GM21717 (cell line): Measurements from ENCODE around the gene ARF6.
"Not testable (repeated sequence)": the region's sequence is repeated elsewhere in the genome, so short reads cannot be mapped to it uniquely, and the experiment has no call there.

ENCODE experiments used
- ATAC-seq: cut with Tn5 transposase; IDR thresholded peaks from one replicate; pipeline ENCODE4 v1.9.1; 2021; ENCODE audit warnings: mild to moderate bottlenecking, moderate library complexity; ENCODE audit not compliant: unreplicated experiment

ARF6 gene

DNA sequence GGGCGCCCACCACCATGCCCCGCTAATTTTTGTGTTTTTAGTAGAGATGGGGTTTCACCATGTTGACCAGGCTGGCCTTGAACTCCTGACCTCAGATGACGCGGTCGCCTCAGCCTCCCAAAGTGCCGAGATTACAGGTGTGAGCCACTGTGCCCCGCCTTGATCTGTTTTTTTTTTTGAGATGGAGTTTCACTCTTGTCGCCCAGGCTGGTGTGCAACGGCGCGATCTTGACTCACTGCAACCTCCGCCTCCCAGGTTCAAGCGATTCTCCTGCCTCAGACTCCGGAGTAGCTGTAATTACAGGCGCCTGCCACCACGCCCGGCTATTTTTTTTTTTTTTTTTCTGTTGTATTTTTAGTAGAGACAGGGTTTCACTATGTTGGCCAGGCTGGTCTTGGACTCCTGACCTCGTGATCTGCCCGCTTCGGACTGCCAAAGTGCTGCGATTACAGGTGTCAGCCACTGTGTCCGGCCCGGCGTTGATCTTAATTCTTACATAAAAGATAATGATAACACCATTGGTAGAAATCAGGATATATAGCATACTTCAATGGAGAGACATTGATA, 9.9 kb downstream of the ARF6 start:
- ATAC-seq: not testable (repeated sequence)

DNA sequence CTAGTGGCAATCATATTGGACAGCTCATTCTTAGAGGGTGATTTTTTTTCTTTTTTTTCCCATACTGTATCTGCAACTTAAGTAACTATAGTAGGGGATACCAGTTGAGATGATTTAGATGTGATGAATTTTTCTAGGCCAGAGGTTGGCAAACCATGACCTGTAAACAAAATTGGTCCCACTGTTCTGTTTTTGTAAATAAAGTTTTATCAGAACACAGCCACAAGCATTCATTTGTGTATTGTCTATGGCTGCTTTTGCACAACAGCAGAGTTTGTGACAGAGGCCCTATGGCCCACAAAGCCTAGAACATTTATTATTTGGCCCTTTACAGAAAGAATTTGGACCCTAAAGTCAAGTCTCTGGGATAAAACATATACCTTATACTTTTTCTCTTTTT, 11.4 kb downstream of the ARF6 start:
- no peak for ATAC-seq

DNA sequence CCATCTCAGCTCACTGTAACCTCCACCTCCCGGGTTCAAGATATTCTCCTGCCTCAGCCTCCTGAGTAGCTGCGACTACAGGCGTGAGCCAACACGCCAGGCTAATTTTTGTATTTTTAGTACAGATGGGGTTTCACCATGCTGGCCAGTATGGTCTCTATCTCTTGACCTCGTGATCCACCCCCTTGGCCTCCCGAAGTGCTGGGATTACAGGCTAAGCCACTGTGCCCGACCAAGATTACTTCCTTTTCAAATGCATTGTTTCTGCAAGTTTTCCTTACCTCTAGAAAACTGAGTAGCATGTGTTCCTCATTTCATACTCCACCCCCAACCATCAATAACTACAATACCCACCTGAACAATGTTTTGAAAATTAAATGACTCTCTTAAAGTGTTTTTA, 13.1 kb downstream of the ARF6 start:
- no peak for ATAC-seq

DNA sequence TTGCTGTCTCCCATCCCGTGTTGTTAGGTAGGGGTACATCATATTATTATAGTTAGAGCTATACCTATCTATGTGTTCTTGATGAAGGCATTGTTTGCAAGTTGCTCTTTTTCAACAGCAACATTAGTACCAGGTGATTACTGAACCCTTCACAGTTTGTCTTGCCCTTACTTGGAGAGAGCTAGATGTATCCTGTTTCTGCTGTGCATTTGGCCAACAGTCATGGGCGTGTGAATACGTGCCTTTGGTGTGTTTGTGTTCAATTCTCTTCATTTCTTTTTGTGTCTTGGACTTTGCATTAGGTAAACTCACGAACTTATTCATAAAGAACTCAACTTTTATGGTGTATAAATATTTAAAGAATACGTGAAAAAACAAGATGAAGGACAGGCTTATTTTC, 14.3 kb downstream of the ARF6 start:
- ATAC-seq: no peak

DNA sequence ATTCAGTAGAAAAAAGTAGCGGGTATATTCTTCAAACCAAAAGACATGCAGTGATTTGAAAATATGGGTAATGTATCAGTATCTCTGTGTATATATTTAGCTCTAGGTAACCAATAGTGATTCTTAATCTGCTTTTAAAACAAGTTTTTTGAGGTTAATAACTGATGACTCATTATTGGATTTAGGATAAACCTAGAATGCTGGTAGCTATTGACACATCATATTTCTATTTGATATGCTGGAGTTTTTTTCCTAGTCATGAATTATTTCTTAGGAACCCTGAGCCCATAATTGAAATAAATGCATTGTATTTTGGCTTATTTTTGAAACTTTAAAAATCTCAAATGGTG, 15.5 kb downstream of the ARF6 start:
- ATAC-seq: no peak

DNA sequence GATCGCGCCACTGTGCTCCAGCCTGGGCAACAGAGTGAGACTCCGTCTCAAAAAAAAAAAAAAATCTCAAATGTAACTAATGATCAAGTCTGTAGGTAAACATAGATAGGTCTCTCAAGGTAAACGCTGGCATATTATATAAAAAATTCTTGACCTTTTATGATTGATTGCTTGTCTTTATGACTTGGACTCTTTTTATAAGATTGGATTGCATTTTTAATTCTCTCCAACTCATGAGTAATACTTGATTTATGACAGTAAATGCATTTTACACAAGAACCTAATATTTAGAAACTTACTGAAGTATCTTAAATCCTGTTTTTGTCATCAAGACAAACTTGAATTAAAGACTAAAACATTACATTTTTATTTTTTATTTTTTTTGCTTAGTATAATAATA, 16.1 kb downstream of the ARF6 start:
- ATAC-seq: no peak

DNA sequence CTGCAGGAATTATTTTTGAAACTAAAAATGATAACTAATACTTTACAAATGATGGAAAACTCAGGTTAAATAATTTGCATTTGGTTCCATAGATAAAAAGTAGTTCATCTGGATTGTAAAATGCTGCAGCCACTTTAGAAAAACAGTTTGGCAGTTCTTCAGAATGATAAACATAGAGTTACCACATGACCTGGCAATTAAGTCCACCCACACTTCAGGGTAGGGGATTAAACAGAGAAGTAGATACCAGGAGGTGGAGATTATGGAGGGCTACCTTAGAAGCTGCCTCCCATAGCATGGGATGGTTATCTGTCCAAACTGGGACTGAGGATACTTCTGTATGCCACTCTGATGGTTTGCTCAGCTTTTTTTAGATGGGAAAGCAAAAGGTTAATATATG, 22.2 kb downstream of the ARF6 start:
- no peak for ATAC-seq

DNA sequence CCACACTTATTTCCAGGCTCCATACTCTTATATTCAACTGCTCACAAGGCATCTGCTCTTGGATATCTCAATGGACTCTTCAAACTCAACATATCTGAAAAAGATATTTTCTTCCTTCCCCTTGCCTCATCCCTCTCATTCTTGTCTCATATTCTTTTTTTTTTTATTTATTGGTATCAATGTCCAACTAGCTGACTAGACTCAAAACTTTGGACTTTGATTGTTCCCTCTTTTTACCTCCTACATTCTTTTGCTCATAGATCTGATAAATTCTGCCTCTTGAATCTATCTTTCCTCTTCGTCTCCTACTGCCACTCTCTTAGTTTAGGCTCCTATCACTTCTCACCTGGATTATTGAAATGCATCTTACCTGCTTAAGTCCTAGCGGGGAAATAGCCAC, 25.8 kb downstream of the ARF6 start:
- no peak for ATAC-seq

DNA sequence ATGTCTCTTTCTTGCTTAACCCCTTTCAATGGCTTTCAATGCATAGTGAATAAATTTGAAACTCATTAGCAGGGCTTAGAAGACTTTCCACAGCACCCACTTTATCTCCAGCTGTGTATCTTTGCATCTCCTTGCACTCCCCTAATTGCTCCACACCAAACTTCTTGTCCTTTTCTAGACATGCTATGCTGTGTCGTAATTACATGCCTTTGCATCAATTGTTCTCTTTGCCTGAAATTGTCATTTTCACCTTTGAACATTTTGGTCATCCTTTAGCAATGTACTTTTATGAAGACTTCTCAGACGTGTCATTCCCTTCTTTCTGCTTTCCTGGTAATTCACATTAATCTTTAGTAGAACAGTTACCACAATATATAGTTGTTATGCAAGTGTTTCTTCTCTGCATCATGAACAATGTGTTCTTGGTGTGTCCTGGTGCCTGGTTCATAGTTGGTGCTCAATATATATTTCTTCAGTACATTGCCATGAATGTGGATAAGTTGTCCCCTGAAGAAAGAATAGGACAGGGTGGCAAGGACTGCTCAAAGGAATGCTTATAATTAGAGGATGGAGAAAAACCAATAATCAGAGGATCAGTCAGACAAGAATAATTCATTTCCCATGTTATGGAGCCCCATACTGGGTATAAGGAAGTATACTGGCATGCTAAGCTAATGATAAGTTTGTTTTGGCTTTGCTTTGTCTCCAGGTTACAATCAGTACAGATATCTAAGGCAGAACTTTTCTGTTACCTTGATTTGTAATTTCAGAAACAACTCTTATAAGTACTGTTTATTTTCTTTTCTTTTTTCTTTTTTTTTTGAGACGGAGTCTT, 27.2 kb downstream of the ARF6 start:
- ATAC-seq: no peak

DNA sequence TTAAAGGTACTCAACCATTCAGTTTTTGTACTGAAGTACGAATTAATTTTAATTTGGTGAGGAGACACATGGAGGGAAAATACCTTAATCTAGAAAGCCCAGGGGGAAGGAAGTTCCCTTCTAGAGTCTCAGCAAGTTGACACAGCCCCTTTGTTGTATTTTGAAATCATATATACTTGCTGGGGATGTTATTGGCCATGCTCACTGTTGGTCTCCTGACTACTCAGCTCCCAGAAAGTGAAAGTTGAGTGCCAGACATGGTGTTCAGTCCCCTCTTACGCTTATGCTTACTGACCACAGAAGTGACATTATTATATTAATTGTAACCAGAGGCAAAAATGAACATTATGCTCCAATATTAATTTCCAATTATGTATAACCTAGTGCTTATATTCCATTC, 28.1 kb downstream of the ARF6 start:
- ATAC-seq: no peak

DNA sequence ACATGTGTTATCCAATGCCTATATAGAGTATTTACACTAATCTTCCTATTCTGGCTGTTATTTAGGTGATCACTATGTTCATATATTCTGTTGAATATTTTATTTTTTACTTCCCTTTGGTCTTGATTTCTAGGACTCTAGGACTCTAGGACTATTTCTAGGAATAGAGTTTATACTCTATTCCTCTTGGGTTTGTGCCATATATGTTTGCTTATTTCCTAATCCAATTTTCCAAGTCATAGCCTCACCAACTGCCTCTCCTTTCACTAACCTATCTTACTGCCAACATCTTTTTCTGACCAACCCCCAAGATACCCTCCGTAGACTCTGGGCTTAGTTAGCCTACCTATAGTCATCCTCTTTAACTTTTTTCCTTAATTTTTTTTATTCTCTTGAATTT, 28.5 kb downstream of the ARF6 start:
- no peak for ATAC-seq

DNA sequence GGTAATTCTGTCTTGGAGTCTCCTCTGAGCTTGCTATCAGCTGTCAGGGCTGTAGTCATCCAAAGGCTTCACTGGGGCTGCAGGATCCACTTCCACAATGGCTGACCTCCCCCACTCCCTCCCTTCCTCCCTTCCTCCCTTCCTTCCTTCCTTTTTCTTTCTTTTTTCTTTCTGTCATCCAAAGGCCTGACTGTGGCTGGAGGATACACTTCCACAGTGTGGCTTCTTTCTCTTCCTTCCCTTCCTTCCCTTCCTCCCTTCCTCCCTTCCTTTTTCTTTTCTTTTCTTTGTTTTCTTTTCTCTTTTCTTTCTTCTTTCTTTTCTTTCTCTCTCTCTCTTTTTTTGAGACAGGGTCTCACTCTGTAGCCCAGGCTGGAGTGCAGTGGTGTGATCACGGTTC, 30.6 kb downstream of the ARF6 start:
- no peak for ATAC-seq

DNA sequence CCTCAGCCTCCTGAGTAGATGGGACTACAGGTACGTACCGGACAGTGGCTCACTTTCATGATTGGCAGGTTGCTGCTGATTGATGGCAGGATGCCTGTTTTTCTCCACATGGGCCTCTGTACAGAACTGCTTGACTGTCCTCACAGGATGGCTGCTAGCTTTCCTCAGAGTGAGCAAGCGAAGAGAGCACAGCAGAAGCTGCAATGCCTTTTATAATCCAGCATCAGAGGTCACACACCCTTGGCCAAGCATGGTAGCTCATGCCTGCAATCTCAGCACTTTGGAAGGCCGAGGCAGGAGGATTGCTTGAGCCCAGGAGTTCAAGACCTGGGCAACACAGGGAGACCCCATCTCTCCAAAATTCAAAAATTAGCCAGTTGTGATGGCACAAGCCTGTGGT, 31.0 kb downstream of the ARF6 start:
- no peak for ATAC-seq

DNA sequence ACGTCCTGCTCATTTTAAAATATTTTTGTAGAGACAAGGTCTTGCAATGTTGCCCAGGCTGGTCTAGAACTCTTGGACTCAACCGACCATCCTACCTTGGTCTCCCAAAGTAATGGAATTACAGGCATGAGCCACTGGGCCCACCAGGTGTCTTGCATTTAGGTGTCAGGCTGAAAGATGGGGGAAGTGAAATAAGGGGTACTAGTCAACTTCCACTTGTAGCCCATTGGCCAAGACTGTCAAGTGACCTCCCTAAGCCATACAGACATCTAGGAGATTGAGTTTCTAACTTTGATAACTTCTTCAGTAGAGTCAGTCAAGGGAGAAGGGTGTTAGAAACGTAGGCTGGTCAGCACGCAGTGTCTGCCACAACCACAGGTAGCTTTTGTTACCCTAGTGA, 32.0 kb downstream of the ARF6 start:
- ATAC-seq: no peak

DNA sequence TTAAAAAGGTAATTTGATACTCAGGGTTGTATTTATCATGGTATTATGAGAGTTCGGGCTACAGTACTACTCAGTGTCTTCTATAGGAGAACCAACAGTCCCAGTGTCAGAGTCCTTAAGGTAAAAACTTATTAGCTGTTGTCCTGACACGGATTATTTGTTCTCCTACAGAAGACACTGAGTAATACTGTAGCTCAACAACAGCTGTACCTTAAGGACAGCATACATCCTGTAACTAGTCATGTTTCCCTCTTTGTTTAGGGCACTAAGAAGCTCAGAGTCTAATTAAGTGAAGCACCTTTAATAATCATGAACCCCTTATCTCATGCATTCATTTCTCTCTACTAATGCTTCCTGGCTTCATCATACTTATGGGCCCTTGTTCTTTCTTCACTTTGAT, 33.9 kb downstream of the ARF6 start:
- ATAC-seq: no peak

DNA sequence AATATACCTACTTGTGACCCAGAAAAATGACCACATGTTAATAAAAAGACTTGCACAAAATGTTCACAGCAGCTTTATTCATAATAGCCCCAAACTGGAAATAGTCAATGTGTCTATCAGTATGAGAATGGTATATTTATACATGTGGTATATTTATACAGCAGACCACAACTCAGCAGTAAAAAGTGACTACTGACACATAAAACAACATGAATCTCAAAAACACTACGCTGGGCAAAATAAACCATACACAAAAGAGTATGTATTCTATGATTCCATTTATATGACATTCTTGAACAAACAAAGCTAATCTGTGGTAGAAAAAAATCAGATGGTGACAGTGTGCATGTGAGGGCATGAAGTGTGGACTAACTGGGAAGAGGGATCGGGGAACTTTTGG, 35.1 kb downstream of the ARF6 start:
- ATAC-seq: no peak

DNA sequence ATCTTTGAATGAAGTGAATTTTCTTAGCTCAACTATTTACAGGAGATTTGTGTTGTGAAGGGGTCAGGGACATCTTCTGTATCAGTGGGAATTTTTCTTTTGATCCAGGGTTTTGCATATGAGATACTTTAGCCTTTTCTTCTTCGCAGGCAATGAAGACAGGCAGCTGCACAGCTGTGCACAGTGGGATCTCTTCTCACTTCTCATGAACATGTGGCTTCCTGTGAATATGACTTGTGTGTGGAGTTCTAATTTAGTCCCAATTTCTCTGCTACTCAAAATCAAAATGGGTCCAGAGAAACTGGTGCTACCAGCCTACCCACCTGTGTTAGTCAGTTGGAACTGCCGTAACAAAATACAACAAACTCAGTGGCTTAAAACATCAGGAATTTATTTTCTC, 37.8 kb downstream of the ARF6 start:
- ATAC-seq: no peak

DNA sequence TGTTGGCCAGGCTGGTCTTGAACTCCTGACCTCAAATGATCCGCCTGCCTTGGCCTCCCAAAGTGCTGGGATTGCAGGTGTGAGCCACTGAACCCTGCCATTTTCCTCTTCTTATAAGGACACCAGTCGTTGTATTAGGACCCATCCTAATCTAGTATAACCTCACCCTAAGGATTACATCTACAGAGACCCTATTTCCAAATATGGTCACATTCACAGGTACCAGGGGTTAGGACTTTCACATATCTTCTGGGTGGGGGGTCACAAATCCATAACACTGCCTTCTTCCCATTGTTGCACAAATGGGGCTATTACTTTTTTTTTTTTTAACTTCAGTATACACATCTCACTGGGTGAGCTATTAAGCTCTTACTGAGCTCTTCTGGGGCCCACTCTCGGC, 38.6 kb downstream of the ARF6 start:
- no peak for ATAC-seq

DNA sequence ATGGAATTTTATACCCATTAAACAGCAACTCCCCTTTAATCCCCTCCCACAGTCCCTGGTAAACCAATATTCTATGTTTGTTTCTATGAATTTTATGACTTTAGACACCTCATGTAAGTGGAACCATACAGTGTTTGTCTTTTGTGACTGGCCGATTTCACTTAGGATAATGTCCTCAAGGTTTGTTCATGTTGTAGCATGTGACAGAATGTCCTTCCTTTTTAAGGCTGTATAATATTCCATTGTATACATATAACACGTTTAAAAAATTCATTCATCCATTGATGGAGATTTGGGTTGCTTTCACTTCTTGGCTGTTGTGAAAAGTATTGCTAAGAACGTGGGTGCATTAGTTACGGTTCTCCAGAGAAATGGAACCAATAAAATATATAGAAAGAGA, 40.2 kb downstream of the ARF6 start:
- ATAC-seq: no peak

DNA sequence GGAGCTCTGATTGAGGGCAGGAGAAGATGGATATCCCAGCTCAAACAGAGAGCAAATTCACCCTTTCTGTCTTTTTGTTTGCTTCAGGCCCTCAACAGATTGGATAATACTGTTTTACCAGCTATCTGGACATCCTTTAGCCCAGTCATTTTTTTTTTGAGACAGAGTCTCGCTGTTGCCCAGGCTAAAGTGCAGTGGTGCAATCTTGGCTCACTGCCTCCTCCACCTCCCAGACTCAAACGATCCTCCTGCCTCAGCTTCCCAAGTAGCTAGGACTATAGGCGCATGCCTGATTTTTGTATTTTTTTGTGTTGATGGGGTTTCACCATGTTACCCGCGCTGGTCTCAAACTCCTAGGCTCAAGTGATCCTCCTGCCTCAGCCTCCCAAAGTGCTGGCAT, 40.8 kb downstream of the ARF6 start:
- no peak for ATAC-seq

DNA sequence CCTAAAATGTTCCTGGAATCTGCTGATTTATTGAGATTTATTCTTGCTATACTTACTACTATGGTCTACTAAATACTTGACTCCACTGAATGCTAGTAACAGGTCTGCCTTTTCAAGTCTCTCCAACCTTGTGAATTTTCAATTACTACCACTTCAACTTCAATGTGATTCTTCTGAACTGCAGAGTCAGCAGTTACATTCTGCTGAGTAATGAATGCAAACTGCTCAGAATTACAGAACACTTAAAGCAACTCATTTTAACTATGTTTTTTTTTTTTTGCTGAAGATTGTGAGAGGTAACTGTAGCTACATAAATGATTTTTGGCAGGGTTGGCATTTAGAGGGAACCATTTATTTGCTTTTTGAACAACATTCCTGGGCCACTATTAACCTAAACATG, 41.8 kb downstream of the ARF6 start:
- ATAC-seq: no peak

DNA sequence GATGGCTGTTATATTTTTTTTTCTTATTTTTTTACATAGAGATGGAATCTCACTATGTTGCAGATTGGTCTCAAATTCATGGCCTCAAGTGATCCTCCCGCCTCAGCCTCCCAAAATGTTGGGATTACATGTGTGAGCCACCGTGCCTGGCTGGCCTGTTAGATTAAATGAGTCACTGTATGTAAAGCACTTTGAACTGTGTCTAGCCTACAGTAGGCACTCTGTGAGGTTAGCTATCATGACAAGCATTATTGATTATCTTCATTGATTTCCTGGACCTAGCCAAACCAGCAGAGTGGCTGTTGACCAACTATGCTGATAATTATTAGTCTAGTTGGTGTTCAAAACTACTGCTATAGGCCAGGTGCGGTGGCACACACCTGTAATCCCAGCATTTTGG, 42.6 kb downstream of the ARF6 start:
- no peak for ATAC-seq

DNA sequence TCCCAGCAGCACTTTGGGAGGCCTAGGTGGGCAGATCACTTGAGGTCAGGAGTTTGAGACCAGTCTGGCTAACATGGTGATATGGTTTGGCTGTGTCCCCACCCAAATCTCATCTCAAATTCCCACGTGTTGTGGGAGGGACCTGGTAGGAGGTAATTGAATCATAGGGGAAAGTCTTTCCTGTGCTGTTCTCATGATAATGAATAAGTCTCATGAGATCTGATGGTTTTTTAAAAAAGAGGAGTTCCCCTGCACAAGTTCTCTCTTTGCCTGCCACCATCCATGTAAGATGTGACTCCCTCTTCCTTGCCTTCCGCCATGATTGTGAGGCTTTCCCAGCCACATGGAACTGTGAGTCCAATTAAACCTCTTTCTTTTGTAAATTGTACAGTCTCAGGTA, 43.4 kb downstream of the ARF6 start:
- not testable (repeated sequence) for ATAC-seq
